Esophagus muscularis mucosa (tissue), 3 donors: Measurements from ENCODE around the gene ONECUT3.

ENCODE experiments used
- POLR2A ChIP-seq: fragments of 450-650 bp; IDR thresholded peaks from one replicate; pipeline ENCODE4 v1.6.1; 2017; ENCODE audit warnings: antibody characterized with exemption, moderate library complexity, mild to moderate bottlenecking, low read depth
- POLR2AphosphoS5 ChIP-seq, 2 donors: sonication (generic); formaldehyde crosslinking; IDR thresholded peaks; one replicate each; pipeline ENCODE4 v1.6.1; 2017; ENCODE audit warnings: antibody characterized with exemption in 2 of 2
- TF ChIP-seq, protein P1 (sequence below), 3 experiments: fragments of 200-600 bp in 2 of 3; fragments of 450-650 bp in 1 of 3; sonication (generic) in 2 of 3; IDR thresholded peaks; one replicate each; pipeline ENCODE4 v1.5.1; 2017 to 2019; ENCODE audit warnings: antibody characterized with exemption in 3 of 3, mild to moderate bottlenecking in 2 of 3, moderate library complexity in 1 of 3

GRCh38 chr19:1815605-1816529 lies 62.6 kb downstream of the ONECUT3 start:
- TF ChIP-seq POLR2A (no peak), POLR2AphosphoS5 (IDR thresholded peaks at IDR 0.05) (no peak)
- TF ChIP-seq, protein P1, sequence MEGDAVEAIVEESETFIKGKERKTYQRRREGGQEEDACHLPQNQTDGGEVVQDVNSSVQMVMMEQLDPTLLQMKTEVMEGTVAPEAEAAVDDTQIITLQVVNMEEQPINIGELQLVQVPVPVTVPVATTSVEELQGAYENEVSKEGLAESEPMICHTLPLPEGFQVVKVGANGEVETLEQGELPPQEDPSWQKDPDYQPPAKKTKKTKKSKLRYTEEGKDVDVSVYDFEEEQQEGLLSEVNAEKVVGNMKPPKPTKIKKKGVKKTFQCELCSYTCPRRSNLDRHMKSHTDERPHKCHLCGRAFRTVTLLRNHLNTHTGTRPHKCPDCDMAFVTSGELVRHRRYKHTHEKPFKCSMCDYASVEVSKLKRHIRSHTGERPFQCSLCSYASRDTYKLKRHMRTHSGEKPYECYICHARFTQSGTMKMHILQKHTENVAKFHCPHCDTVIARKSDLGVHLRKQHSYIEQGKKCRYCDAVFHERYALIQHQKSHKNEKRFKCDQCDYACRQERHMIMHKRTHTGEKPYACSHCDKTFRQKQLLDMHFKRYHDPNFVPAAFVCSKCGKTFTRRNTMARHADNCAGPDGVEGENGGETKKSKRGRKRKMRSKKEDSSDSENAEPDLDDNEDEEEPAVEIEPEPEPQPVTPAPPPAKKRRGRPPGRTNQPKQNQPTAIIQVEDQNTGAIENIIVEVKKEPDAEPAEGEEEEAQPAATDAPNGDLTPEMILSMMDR (IDR thresholded peaks at IDR 0.05): no peak
